NT2/D1 (cell line): ENCODE results near the gene SSU72.
"Not testable (repeated sequence)": the region's sequence is repeated elsewhere in the genome, so short reads cannot be mapped to it uniquely, and the experiment has no call there.

Experiments
- DNase-seq: peaks from one replicate; pipeline ENCODE4 v3.0.0-alpha.2; 2011; ENCODE audit warnings: low read depth, low spot score
- H3K27me3 ChIP-seq: 2 replicates; pipeline ENCODE4 v1.6.0; 2011; ENCODE audit warnings: mild to moderate bottlenecking; ENCODE audit not compliant: insufficient read length, insufficient read depth
- H3K36me3 ChIP-seq: 2 replicates; pipeline ENCODE4 v1.6.1; 2011; ENCODE audit warnings: mild to moderate bottlenecking, low read length, mixed read lengths; ENCODE audit not compliant: insufficient read depth, insufficient read length
- H3K4me1 ChIP-seq: 2 replicates; pipeline ENCODE4 v1.5.1; 2011; ENCODE audit not compliant: insufficient read depth, insufficient read length
- H3K4me3 ChIP-seq: 2 replicates; pipeline ENCODE4 v1.5.1; 2011; ENCODE audit warnings: low read depth; ENCODE audit not compliant: insufficient read length
- H3K9ac ChIP-seq: 2 replicates; pipeline ENCODE4 v1.6.0; 2011; ENCODE audit warnings: low read depth; ENCODE audit not compliant: insufficient read length
- H3K9me3 ChIP-seq: 2 replicates; pipeline ENCODE4 v1.5.1; 2011; ENCODE audit warnings: mild to moderate bottlenecking, low read length; ENCODE audit not compliant: insufficient read depth
- SUZ12 ChIP-seq: IDR thresholded peaks from 2 replicates; pipeline ENCODE4 v1.6.1; 2011; ENCODE audit not compliant: insufficient read length, insufficient read depth; ENCODE audit errors: extremely low read depth
- YY1 ChIP-seq: IDR thresholded peaks from 2 replicates; pipeline ENCODE4 v1.6.1; 2011; ENCODE audit not compliant: insufficient read length, insufficient read depth
- ZNF274 ChIP-seq: IDR thresholded peaks from 2 replicates; pipeline ENCODE4 v1.6.1; 2011; ENCODE audit warnings: mild to moderate bottlenecking, low read depth, low read length

Gene SSU72

DNA sequence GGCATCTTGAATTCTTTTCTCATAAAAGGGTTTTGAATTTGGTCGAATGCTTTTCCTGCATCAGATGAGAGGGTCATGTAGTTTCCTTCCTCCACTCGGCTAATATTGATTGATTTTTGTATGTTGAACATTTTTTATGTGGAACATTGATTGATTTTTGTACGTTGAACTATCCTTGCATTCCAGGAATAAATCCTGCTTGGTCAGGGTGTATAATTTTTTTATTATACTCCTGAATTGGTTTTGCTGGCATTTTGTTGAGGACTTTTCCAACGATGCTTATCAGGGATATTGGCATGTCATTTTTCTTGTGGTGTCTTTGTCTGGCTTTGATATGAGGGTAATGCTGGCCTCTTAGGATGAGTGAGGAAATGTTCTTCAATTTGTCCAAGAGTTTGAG is 42.7 kb downstream of the SSU72 start:
- H3K9me3 ChIP-seq = peaks cover 11% of the 10 kb centered on the region; the same call in 1 of the 2 replicates
- no peak for DNase-seq
- H3K9ac ChIP-seq = no peak overlapping the region
- H3K4me1 ChIP-seq = peaks cover 2% of the 10 kb centered on the region
- TF ChIP-seq YY1 = no peak
- no peak for TF ChIP-seq ZNF274
- TF ChIP-seq SUZ12 = no peak
- H3K4me3 ChIP-seq = no peak overlapping the region
- H3K27me3 ChIP-seq = no peaks in the 10 kb centered on the region
- peaks cover 36% of the 10 kb centered on the region for H3K36me3 ChIP-seq

DNA sequence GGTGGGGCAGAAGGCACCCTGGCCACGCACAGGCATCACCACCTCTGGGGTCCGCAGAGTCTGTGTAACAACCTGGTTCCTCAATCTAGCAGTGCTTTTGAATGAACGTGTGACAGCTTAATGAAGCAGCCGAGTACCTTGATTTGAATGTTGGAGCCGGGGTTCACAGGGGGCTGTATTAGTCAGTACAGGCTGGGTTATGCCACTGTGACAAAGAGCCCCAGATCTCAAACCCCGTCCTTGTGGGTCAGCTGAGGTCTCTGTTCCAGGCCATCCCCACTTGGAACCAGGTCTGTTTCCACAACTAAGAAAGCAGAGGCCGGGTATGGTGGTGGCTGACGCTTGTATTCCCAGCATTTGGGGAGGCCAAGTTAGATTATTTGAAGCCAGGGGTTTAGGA is 44.7 kb downstream of the SSU72 start:
- Histone ChIP-seq H3K4me1 (no peaks in the 10 kb centered on the region), H3K4me3 (no peak overlapping the region), H3K9ac (no peak overlapping the region), H3K27me3 (no peaks in the 10 kb centered on the region), H3K36me3 (peaks cover 44% of the 10 kb centered on the region), H3K9me3 (peaks cover 11% of the 10 kb centered on the region; the same call in 1 of the 2 replicates)
- no peak for DNase-seq
- TF ChIP-seq SUZ12 (no peak), YY1 (no peak), ZNF274 (no peak)

DNA sequence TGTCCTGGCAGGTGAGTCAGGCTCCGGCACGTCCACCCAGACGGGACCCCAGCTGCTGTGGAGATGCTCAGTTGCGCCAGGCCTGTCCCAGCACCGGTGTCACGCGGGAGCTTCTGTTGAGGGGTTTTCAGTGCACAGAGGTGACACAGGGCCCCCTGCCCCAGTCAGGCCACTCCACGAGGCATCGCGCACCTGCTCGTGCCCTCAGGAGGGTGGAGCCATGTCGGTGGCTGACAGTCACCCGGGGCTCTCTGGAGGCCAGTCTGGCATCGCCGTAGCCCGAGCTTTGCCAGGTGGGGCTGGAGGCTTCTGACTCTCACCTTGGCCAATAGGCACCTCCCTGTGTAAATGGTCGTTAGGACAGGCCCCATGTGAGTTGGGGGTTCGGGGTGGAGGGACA is 45.3 kb downstream of the SSU72 start:
- Histone ChIP-seq H3K4me3 (no peak overlapping the region), H3K27me3 (no peaks in the 10 kb centered on the region), H3K36me3 (peaks cover 46% of the 10 kb centered on the region), H3K4me1 (no peaks in the 10 kb centered on the region), H3K9me3 (peaks cover 11% of the 10 kb centered on the region; the same call in 1 of the 2 replicates), H3K9ac (no peak overlapping the region)
- DNase-seq = no peak
- no peak for TF ChIP-seq ZNF274
- TF ChIP-seq SUZ12 = no peak
- TF ChIP-seq YY1 = no peak

DNA sequence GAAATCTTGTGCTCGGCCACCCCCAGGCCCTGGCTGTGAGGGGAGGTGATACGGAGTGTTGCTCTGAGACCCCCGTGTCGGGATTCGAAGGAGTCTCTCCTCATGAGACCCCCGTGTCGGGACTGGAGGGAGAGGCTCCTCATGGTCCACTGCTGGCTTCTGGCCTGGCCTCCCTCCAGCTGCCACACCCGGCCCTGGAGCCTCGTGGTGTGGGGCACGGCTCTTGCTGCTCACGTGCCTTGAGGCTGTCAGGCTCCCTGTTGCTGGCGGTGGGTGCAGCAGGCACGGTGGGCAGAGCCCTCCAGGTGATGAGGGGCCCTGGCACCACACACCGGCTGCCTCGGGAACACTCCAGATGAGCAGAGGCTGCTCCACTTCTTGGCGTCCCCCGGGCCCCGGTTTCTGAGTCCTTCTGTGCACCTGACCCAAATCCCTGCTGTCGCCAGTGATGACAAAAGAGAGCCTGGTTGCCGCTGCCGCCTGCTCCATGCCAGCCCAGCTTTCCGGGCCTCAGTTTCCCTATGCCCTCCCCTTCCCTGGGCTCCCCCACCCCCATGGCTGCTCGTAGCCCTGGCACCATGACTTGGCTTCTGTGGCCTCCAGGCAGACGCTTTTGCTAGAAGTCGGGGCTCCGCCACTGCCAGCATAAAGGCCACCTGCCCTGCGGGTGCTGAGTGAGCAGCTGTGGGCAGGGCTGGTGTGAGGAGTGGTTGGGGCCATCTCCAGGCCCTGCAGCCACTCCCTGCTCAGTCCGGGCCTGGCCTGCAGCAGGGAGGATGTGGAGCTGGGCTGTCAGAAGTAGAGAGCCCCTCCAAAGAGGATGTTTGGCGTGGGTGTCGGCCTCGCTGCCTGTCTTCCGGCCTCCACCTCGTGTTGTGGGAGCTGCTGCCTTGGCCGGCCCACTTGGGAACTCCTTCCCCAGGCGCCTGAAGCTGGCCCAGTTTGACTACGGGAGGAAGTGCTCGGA is 46.1 kb downstream of the SSU72 start:
- H3K27me3 ChIP-seq = no peaks in the 10 kb centered on the region
- H3K4me3 ChIP-seq = no peak overlapping the region
- no peak overlapping the region for H3K9ac ChIP-seq
- H3K9me3 ChIP-seq = peaks cover 11% of the 10 kb centered on the region; the same call in 1 of the 2 replicates
- no peaks in the 10 kb centered on the region for H3K4me1 ChIP-seq
- H3K36me3 ChIP-seq = peaks cover 48% of the 10 kb centered on the region
- TF ChIP-seq ZNF274 = no peak
- TF ChIP-seq YY1 = no peak
- TF ChIP-seq SUZ12 = no peak
- DNase-seq = no peak

DNA sequence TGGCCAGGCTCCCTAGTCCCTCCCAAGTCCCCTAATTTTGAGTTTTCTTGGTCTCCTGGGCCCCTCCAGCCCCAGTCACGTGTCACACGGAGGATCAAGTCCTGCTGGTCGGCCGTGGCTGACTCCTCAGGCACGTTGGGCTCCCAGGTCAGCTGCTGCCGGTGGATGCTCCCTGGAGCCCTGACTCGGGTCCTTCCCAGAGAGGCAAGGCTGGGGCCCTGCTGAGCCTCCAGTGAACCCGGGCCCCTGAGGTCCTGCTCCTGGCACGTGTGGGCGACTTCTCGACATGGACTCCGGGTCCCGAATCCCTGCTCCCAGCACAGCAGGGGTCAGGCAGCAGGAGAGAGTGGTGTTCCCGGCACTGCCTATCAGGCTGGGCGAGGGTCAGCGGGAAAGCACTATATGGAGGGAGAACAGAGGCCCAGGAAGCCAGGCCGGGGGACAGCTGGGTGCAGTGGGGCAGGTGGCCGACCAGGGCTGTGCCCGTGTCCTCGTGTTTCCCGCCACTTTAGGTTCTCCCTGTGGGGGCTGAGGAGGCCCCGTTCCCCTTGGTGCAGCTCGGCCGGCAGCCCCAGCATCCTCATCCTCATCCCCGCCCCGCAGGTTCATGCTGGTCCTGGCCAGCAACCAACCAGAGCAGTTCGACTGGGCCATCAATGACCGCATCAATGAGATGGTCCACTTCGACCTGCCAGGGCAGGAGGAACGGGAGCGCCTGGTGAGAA is 47.4 kb downstream of the SSU72 start:
- peaks cover 50% of the 10 kb centered on the region for H3K36me3 ChIP-seq

DNA sequence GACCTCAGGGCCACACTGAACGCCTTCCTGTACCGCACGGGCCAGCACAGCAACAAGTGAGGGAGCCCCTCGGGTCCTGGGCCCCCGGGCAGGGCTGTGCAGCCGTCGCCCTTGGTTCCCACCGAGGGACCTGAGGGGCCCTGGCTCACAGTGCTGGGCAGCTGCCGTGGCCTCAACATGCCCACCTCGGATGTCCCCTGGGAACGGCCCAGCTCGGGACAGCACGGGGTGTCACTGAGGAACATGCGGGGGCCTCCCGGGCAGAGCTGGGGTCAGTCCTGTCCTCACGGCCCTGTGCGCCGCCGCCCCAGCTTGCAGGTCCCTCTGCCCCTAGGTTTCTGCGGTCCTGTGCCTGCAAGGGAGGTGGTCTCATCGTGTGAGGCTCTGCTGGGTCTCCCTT is 48.2 kb downstream of the SSU72 start:
- not testable (repeated sequence) for H3K27me3 ChIP-seq, H3K4me3 ChIP-seq, H3K9ac ChIP-seq, DNase-seq, H3K9me3 ChIP-seq, H3K4me1 ChIP-seq
- H3K36me3 ChIP-seq = peaks cover 53% of the 10 kb centered on the region

More for the DNA sequence above, 47.4 kb downstream of the SSU72 start:
- Histone ChIP-seq H3K9ac (no peak overlapping the region), H3K9me3 (peaks cover 11% of the 10 kb centered on the region; the same call in 1 of the 2 replicates), H3K4me3 (no peak overlapping the region), H3K4me1 (no peaks in the 10 kb centered on the region), H3K27me3 (no peaks in the 10 kb centered on the region)
- no peak for TF ChIP-seq YY1
- no peak for TF ChIP-seq SUZ12
- TF ChIP-seq ZNF274 = no peak
- DNase-seq = no peak

DNA sequence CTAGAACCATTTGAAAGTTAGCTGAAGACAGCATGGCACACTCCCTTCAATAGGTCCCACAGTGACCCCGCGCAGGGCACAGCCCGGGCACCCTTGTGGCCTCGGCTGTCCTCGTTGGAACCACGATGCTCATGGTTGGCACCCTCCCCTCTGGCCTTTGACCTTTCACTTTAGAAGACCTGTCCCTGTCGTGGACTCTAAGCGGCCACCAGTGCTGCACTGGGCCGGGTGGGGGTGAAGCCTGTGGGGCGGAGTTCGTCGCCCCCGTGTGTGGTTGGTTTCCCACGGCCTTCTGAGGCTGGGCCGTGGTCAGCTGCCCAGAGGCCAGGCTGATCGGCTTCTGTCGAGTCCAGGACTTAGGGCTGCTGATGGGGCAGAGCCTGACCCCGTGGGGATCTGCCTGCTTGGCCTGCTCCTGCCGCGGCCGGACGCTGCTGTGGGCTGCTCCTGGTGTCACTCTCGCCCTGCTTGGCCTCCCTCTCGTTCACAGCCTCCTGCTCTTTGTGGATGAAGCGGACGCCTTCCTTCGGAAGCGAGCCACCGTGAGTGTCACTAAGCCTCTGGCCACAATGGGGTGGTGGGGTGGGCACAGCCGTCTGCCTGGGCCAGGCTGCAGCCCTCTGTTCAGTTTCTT is 49.8 kb downstream of the SSU72 start:
- not testable (repeated sequence) for H3K9me3 ChIP-seq, H3K4me3 ChIP-seq, H3K27me3 ChIP-seq, H3K9ac ChIP-seq, DNase-seq, H3K4me1 ChIP-seq
- peaks cover 61% of the 10 kb centered on the region for H3K36me3 ChIP-seq

DNA sequence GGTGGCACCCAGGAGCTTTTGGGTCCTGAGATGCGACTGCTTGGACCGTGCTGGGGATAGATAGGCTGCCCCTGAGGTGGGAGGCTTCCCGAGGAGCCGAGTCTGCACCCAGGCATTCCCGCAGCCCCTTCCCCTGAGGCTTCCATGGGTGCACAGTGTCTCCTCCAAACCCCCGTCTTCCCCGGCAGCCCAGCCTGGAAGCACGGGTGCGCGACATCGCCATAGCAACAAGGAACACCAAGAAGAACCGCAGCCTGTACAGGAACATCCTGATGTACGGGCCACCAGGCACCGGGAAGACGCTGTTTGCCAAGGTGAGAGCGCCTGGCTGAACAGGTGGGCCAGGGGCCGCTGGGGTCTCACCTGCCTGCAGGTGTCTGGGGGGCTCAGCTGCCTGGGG is 51.0 kb downstream of the SSU72 start:
- H3K27me3 ChIP-seq, H3K4me3 ChIP-seq, H3K4me1 ChIP-seq, H3K9ac ChIP-seq, H3K9me3 ChIP-seq, DNase-seq: not testable (repeated sequence)
- peaks cover 52% of the 10 kb centered on the region for H3K36me3 ChIP-seq

DNA sequence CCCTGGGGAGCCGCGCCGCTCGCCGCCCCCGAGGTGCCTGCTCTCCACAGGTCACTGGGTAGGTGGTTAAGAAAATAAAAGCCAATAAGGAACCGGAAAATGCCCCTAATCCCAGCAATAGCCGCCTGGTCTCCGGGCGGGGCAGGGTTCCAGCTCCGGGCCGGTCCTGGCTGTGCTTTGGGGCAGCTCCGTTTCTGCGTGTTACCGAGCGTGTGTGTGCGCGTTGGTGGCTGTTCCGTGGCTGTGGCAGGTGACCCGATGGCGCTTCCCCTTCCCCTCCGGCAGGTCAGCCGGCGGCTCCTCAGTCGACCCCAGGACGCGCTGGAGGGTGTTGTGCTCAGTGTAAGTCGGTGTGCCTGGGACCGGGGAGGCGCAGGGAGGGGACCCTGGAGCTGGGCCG is 51.4 kb downstream of the SSU72 start:
- not testable (repeated sequence) for H3K4me1 ChIP-seq

DNA sequence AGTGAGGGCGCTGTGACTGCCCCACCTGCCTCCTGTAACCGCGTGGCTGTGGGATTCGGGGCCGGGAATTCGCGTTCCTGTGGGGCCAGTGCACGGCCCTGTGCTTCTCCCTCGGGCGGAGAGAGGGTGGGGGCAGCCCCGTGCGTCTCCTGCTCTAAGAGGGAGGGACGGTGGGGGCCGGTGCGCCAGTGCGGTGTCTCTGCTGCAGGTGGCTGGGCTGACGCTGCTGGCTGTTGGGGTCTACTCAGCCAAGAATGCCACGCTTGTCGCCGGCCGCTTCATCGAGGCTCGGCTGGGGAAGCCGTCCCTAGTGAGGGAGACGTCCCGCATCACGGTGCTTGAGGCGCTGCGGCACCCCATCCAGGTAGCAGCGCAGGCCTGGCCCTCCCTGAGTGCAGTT is 52.1 kb downstream of the SSU72 start:
- H3K27me3 ChIP-seq, H3K4me1 ChIP-seq, DNase-seq, H3K9me3 ChIP-seq, H3K9ac ChIP-seq, H3K4me3 ChIP-seq: not testable (repeated sequence)
- H3K36me3 ChIP-seq = peaks cover 54% of the 10 kb centered on the region

More for the DNA sequence above, 51.4 kb downstream of the SSU72 start:
- not testable (repeated sequence) for DNase-seq, H3K4me3 ChIP-seq, H3K27me3 ChIP-seq, H3K9ac ChIP-seq, H3K9me3 ChIP-seq
- peaks cover 51% of the 10 kb centered on the region for H3K36me3 ChIP-seq
